Activated T-cell treated with anti-CD3 and anti-CD28 coated beads, Interleukin-2, amount 50 U/mL, for 24 hours (primary cell): ENCODE measurements around the gene HEATR5A.
"Not testable (repeated sequence)": the region's sequence is repeated elsewhere in the genome, so short reads cannot be mapped to it uniquely, and the experiment has no call there.

Source experiments
- DNase-seq: peaks from one replicate; pipeline ENCODE4 v3.0.0-alpha.2; 2020
- H3K27ac Mint-ChIP-seq: 2 replicates; pipeline ENCODE4 v1.8.0; 2020; ENCODE audit warnings: mild to moderate bottlenecking, mixed read lengths
- H3K27me3 Mint-ChIP-seq: 2 replicates; pipeline ENCODE4 v1.8.0; 2020; ENCODE audit warnings: mixed read lengths
- H3K36me3 Mint-ChIP-seq: 2 replicates; pipeline ENCODE4 v1.8.0; 2020; ENCODE audit warnings: low read depth, mixed read lengths
- H3K4me1 Mint-ChIP-seq: 2 replicates; pipeline ENCODE4 v1.8.0; 2020; ENCODE audit warnings: low read depth, mixed read lengths
- H3K4me3 Mint-ChIP-seq: 2 replicates; pipeline ENCODE4 v1.8.0; 2020; ENCODE audit warnings: mild to moderate bottlenecking, moderate library complexity, mixed read lengths
- H3K9me3 Mint-ChIP-seq: 2 replicates; pipeline ENCODE4 v1.8.0; 2020; ENCODE audit warnings: mixed read lengths

HEATR5A gene

DNA sequence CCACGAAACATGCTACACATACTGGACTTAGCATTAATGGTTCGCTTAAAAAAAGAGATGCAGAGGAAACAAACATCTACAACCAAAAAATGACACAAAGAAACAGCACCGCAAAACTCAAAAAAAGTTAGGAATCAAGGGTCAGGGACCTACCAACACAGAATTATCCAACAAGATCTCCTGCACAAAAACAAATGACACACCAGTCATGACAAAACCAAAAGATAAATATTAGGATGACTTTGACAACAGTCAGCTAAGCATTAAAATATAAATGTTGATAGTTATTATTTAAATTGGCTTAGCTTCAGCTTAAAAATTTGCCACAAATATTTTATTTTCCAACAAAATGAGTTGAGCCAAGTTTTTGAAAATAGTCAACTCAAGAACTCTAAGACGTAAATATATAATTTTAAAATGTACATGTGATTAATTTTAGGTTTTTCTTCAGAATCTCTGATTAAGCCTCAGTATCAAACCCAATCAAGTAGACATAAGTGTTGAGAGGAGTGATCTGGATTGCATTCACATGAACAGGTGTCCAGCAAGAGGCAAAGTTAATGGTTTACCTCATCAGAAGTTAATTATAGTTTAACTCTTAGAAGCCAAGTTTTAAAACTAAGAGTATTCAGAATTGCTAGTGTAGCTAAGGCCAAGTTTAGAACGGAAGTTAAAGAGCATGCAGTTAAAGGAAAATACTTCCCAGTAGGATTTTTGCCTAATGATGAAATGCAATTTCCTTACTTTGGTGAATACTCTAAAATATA lies 79.9 kb downstream of the HEATR5A start:
- Mint-ChIP-seq H3K9me3 (no peaks in the 10 kb centered on the region), H3K27ac (no peak overlapping the region), H3K4me1 (no peaks in the 10 kb centered on the region), H3K36me3 (peaks cover 25% of the 10 kb centered on the region), H3K4me3 (no peak overlapping the region), H3K27me3 (no peaks in the 10 kb centered on the region)
- DNase-seq = no peak

- Mint-ChIP-seq H3K4me3 (no peak overlapping the region), H3K27me3 (no peaks in the 10 kb centered on the region), H3K9me3 (no peaks in the 10 kb centered on the region), H3K27ac (no peak overlapping the region), H3K36me3 (peaks cover 20% of the 10 kb centered on the region), H3K4me1 (no peaks in the 10 kb centered on the region)
- DNase-seq = no peak
These were observed 80.6 kb downstream of the HEATR5A start for GRCh38 chr14:31339743-31340142.

- Mint-ChIP-seq H3K36me3 (peaks cover 19% of the 10 kb centered on the region), H3K4me1 (no peaks in the 10 kb centered on the region), H3K27me3 (no peaks in the 10 kb centered on the region), H3K27ac (no peak overlapping the region), H3K4me3 (no peak overlapping the region), H3K9me3 (no peaks in the 10 kb centered on the region)
- no peak for DNase-seq
These were observed 83.0 kb downstream of the HEATR5A start for GRCh38 chr14:31337331-31337730.

DNA sequence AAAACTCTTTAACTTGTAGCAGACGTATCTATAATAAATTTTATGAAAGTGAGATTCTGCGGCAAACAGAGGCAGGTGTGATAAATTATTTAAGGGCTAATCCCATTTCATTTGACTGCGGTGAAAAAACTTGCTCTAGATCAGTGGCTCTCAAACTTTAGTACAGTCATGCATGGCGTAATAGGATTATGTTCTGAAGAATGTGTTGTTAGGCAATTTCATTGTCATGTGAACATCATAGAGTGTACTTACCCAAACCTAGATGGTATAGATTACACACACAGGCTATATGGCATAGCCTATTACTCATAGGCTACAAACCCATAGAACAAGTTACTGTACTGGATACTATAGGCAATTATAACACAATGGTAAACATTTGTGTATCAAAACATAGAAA lies 83.7 kb downstream of the HEATR5A start:
- Mint-ChIP-seq H3K4me1 (no peaks in the 10 kb centered on the region), H3K4me3 (no peak overlapping the region), H3K27ac (no peak overlapping the region), H3K36me3 (peaks cover 26% of the 10 kb centered on the region), H3K9me3 (no peaks in the 10 kb centered on the region), H3K27me3 (no peaks in the 10 kb centered on the region)
- DNase-seq = no peak

DNA sequence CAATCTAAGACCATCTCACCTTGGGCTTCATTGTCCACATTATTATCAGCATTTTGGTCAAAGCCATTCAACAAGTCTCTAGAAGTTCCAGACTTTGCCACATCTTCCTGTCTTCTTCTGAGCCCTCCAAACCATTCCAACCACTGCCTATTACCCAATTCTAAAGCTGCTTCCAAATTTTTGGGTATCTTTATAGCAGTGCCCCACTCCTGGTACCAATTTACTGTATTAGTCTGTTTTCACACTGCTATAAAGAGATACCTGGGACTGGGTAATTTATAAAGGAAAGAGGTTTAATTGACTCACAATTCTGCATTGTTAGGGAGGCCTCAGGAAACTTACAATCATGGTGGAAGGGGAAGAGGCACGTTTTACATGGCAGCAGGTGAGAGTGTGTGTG lies 89.0 kb downstream of the HEATR5A start:
- H3K4me3 Mint-ChIP-seq, H3K4me1 Mint-ChIP-seq, H3K9me3 Mint-ChIP-seq, H3K27ac Mint-ChIP-seq, H3K27me3 Mint-ChIP-seq, DNase-seq: not testable (repeated sequence)
- H3K36me3 Mint-ChIP-seq = peaks cover 38% of the 10 kb centered on the region

DNA sequence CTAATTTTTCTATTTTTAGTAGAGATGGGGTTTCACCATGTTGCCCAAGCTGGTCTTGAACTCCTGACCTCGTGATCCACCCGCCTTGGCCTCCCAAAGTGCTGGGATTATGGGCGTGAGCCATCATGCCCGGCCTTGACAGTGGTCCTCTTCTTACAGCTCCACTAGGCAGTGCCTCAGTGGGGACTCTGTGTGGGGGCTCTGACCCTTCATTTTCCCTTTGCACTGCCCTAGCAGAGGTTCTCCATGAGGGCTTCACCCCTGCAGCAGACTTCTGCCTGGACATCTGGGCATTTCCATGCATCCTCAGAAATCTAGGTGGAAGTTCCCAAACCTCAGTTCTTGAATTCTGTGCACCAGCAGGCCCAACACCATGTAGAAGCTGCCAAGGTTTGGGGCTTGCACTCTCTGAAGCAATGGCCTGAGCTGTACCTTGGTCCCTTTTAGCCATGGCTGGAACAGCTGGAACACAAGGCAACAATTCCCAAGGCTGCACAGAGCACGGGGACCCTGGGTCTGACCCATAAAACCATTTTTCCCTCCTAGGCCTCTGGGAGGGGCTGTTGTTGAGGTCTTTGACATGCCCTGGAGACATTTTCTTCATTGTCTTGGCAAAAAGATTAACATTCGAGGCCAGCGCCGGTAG lies 90.4 kb downstream of the HEATR5A start:
- H3K4me1 Mint-ChIP-seq, H3K27ac Mint-ChIP-seq, H3K4me3 Mint-ChIP-seq, H3K9me3 Mint-ChIP-seq, DNase-seq, H3K27me3 Mint-ChIP-seq: not testable (repeated sequence)
- peaks cover 38% of the 10 kb centered on the region for H3K36me3 Mint-ChIP-seq

GRCh38 chr14:31326111-31326510 lies 94.2 kb downstream of the HEATR5A start:
- Mint-ChIP-seq H3K27ac (no peak overlapping the region), H3K4me3 (no peak overlapping the region), H3K36me3 (peaks cover 18% of the 10 kb centered on the region), H3K27me3 (no peaks in the 10 kb centered on the region), H3K9me3 (peaks cover under 1% of the 10 kb centered on the region), H3K4me1 (peaks cover 2% of the 10 kb centered on the region)
- no peak for DNase-seq

GRCh38 chr14:31323419-31323818 lies 96.9 kb downstream of the HEATR5A start:
- H3K4me1 Mint-ChIP-seq = peaks cover 2% of the 10 kb centered on the region
- no peak overlapping the region for H3K27ac Mint-ChIP-seq
- DNase-seq = no peak
- H3K4me3 Mint-ChIP-seq = no peak overlapping the region
- H3K36me3 Mint-ChIP-seq = peaks cover 9% of the 10 kb centered on the region
- no peaks in the 10 kb centered on the region for H3K27me3 Mint-ChIP-seq
- no peaks in the 10 kb centered on the region for H3K9me3 Mint-ChIP-seq

DNA sequence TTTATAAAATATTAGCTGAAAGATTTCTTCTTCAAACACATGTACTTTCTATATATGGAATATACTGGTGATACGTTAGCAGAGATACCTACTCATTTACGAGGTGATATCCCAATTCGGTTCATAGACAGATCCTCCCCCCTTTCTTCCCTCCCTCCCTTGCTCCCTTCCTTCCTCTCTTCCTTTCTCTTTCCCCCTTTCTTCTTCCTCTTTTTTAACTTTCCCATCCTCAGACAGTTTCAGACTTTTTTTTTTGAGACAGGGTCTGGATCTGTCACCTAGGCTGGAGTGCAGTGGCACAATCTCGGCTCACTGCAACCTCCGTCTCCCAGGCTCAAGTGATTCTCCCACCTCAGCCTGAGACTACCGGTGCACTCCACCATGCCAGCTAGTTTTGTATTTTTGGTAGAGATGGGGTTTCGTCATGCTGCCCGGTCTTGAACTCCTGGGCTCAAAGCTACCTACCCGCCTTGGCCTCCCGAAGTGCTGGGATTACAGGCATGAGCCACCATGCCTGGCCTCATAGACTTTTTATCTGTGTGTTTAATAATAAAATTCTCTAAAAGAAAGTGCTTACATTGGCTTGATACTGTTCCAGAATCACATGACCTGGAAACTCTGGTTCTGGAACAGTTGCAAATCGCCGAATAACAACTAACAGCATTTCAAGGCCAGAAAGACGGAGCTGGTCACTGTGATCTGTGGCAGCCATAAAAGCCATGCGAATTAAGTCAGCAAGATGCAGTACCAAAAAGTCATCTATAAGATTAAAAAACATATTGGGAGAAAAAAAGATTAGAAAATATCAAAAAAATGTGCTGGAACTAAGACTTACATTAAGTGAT lies 99.2 kb downstream of the HEATR5A start:
- no peak for DNase-seq
- H3K27ac Mint-ChIP-seq = no peak overlapping the region
- no peaks in the 10 kb centered on the region for H3K27me3 Mint-ChIP-seq
- no peaks in the 10 kb centered on the region for H3K9me3 Mint-ChIP-seq
- H3K4me1 Mint-ChIP-seq = peaks cover 1% of the 10 kb centered on the region
- no peak overlapping the region for H3K4me3 Mint-ChIP-seq
- H3K36me3 Mint-ChIP-seq = peaks cover 18% of the 10 kb centered on the region

DNA sequence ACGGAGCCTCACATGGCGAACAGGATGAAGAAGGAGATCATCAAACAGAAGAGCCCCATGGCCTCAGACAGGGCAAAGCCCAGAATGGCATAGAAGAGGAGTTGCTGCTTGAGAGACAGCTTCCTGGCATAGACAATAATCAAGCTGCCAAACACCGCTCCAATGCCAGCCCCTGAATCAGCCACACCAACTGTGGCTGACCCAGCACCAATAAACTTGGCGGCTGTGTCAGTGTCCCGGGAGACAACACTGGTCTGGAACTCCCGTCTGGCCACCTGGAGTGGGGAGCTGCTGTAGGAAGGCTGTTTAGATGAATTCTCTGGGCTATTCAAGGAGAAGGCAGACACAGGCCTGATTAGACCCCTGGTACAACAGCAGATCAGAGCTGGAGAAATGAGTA lies 100.1 kb downstream of the HEATR5A start:
- no peak for DNase-seq
- Mint-ChIP-seq H3K27ac (no peak overlapping the region), H3K36me3 (peaks cover 23% of the 10 kb centered on the region), H3K27me3 (no peaks in the 10 kb centered on the region), H3K4me3 (no peak overlapping the region), H3K9me3 (no peaks in the 10 kb centered on the region), H3K4me1 (no peaks in the 10 kb centered on the region)

- H3K27ac Mint-ChIP-seq = no peak overlapping the region
- no peak for DNase-seq
- H3K4me1 Mint-ChIP-seq = no peaks in the 10 kb centered on the region
- no peaks in the 10 kb centered on the region for H3K27me3 Mint-ChIP-seq
- no peak overlapping the region for H3K4me3 Mint-ChIP-seq
- H3K36me3 Mint-ChIP-seq = peaks cover 27% of the 10 kb centered on the region
- no peaks in the 10 kb centered on the region for H3K9me3 Mint-ChIP-seq
These were observed 100.6 kb downstream of the HEATR5A start for GRCh38 chr14:31319701-31320100.

- no peak for DNase-seq
- no peaks in the 10 kb centered on the region for H3K9me3 Mint-ChIP-seq
- no peaks in the 10 kb centered on the region for H3K27me3 Mint-ChIP-seq
- H3K36me3 Mint-ChIP-seq = peaks cover 44% of the 10 kb centered on the region
- H3K27ac Mint-ChIP-seq = no peak overlapping the region
- no peak overlapping the region for H3K4me3 Mint-ChIP-seq
- no peaks in the 10 kb centered on the region for H3K4me1 Mint-ChIP-seq
These were observed 107.4 kb downstream of the HEATR5A start for GRCh38 chr14:31312934-31313333.

GRCh38 chr14:31312370-31312769 lies 108.0 kb downstream of the HEATR5A start:
- not testable (repeated sequence) for H3K27ac Mint-ChIP-seq, H3K4me1 Mint-ChIP-seq, H3K27me3 Mint-ChIP-seq, H3K9me3 Mint-ChIP-seq, DNase-seq, H3K4me3 Mint-ChIP-seq
- H3K36me3 Mint-ChIP-seq = peaks cover 44% of the 10 kb centered on the region

- Mint-ChIP-seq H3K27me3 (no peaks in the 10 kb centered on the region), H3K4me3 (no peak overlapping the region), H3K36me3 (peaks cover 38% of the 10 kb centered on the region), H3K9me3 (no peaks in the 10 kb centered on the region), H3K27ac (no peak overlapping the region), H3K4me1 (no peaks in the 10 kb centered on the region)
- no peak for DNase-seq
These were observed 112.7 kb downstream of the HEATR5A start for GRCh38 chr14:31307618-31308017.

GRCh38 chr14:31307198-31307597 lies 113.2 kb downstream of the HEATR5A start:
- H3K9me3 Mint-ChIP-seq = no peaks in the 10 kb centered on the region
- no peaks in the 10 kb centered on the region for H3K27me3 Mint-ChIP-seq
- H3K27ac Mint-ChIP-seq = no peak overlapping the region
- no peaks in the 10 kb centered on the region for H3K4me1 Mint-ChIP-seq
- no peak for DNase-seq
- peaks cover 36% of the 10 kb centered on the region for H3K36me3 Mint-ChIP-seq
- no peak overlapping the region for H3K4me3 Mint-ChIP-seq
